HG03280 (cell line): ENCODE data around the gene TSHZ2.
"Not testable (repeated sequence)": the region's sequence is repeated elsewhere in the genome, so short reads cannot be mapped to it uniquely, and the experiment has no call there.

Source experiments
- ATAC-seq: cut with Tn5 transposase; IDR thresholded peaks from one replicate; pipeline ENCODE4 v1.9.1; 2021; ENCODE audit warnings: mild to moderate bottlenecking, moderate library complexity; ENCODE audit not compliant: unreplicated experiment

Gene TSHZ2

DNA sequence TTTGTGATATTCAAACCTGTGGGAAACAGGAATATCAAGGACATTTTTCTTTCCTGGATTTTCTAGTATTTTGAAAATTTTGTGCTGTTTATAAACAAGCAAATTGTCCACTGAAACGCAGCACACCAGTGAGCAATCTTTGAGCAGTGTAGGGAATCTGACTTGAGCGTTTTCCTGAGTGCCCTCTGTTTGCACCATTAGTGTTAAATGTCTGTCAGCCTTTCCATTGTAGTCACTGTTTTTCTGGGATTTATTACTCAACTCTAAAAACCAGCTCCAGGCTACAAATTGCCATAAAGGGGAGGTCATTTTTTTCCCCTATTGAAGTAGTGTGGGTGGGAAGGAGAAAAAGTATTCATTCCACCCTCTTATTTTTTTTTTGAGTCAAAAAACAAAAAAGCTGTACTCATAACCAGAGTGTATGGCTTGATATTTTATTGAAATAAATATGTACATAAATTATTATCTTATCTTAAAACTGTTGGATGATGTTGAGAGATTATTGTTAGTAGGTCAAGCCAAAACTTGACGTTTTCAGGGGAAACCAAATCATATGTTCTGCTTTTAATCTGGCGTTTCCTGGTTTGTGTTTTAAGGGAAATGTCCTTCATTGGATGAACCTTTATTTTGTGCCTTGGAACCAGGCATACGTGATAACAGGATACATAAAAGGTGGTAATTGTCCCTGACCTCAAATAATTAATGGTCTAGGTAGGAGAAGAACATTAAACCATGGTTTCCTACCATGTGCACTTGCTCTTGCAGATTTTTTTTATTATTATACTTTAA, 51.8 kb downstream of the TSHZ2 start:
- no peak for ATAC-seq

DNA sequence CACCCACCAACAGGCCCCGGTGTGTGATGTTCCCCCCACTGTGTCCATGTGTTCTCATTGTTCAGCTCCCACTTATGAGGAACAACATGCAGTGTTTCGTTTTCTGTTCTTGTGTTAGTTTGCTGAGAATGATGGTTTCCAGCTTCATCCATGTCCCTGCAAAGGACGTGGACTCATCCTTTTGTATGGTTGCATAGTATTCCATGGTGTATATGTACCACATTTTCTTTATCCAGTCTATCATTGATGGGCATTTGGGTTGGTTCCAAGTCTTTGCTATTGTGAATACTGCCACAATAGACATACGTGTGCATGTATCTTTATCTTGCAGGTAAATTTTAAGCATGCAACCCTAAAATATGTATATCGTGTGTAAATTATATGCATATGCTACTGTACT, 52.5 kb downstream of the TSHZ2 start:
- not testable (repeated sequence) for ATAC-seq

DNA sequence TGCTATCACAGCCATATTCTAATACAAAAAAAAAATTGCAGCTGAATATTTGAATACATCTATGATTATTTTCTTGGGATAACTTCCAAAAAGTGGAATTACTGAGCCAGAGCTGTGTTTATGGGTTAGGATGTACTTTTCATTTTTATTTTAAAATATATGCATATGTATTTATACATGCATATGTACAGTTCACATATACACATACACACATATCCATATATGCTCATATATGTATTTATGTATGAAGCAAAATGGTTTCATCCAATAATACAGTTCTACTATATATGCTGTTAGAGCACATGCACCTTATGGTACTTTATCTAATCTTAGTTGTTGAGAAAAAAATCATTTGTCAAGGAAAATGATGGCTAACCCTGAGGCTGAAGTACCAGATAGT, 54.9 kb downstream of the TSHZ2 start:
- ATAC-seq = no peak

DNA sequence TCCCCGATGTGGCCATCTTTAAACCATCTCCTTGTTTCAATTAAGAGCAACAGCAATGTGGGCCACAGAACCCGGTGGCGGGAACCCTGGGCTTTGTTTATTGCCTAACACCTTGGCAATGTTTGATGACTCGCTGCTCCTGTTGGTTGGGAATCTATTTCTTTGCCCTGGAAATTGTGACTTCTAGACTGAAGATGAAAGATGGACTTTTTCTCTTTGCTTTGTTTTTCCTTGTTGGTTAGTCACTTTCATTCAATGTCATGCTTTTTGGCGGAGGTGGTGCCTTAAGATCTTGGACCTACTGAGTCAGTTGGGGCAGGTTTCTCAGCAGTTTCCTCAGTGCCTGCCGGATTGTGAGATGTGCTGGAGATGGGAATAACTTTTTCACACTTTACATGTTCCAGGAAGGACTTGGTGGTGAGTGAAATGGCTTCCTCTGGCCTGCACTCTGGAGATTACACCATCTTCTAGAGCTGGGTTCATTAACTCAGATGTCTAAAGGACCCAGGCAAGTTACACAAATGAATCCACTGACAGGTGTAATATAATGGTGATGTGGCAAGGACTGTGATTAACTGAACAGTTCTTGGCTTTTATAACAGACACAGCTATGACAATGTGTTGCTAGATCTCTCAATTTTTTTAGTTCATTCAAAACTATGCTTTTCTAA, 56.3 kb downstream of the TSHZ2 start:
- ATAC-seq = no peak

DNA sequence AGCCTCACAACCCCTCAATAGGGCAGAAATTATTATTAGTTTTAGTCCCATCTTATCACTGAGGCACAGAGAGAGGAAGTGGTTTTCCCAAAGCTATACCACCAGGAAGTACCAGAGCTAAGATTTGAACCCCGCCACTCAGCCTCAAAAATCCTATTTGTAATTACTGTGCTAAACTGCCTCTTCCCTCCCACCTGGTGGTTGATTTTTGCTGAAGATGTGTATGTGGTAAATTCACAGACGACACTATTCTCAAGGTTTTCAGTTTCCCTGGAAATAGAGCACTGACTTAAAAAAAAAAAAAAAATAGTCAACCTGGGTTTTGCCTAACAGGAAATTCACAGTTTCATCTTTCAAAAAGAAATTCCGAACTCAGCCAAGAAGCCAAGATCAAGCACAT, 57.9 kb downstream of the TSHZ2 start:
- no peak for ATAC-seq

DNA sequence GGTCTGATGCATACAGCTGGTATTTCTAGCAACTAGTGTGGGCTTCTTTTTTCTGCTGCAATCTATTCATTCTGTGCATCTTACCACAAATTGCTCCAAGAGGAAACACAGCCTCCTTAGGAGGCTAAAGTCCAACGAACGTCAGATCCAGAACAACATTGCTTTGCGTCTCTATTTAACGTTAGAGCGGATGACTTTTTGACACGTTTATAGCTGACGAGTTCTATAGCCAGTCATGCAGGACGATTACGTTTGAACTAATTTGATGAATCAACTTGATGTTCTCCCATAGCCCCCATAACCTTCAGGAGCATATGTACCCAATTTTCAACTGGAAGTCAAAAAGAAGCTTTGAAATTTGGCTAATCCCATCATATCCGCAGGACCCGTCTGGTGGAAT, 59.9 kb downstream of the TSHZ2 start:
- no peak for ATAC-seq

DNA sequence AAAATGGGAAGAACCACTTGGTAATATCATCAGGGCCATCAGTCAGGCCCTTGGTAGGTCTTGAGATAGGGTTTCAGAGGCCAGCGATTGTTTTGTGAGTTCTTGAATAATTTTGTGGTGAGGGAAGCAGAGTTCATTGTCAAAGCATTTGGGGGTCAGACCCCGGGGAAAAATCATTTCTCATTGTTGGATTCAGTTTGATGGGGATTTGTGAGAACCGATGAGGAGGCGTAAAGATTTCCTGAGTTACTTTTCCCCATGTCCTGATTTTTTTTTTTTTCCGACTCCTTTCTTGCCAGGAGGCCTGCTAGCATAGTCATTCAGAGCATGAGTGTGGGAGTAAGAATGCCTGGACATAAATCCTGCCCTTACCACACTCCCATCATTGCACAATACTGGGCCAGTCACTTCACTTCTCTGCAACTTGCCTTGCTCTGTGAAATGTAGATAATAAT, 60.3 kb downstream of the TSHZ2 start:
- ATAC-seq = no peak

DNA sequence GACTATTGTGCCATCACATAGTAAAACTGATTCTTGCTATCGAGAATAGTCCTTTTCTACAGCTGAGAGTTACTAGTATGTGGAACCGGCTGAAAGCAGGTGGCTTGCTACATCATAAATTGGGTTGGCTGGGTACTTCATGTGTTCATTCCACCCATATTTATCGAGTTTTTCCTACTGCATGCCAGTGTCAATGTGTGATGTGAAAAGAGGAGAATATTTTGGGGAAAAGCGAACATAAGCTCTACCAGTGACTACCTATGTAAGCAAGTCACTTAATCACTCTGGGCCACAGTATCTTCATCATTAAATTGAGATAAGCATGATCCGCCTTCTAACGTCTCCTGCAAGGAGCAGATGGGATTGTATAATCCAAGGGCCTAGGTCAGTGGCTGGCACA, 61.0 kb downstream of the TSHZ2 start:
- ATAC-seq = no peak

DNA sequence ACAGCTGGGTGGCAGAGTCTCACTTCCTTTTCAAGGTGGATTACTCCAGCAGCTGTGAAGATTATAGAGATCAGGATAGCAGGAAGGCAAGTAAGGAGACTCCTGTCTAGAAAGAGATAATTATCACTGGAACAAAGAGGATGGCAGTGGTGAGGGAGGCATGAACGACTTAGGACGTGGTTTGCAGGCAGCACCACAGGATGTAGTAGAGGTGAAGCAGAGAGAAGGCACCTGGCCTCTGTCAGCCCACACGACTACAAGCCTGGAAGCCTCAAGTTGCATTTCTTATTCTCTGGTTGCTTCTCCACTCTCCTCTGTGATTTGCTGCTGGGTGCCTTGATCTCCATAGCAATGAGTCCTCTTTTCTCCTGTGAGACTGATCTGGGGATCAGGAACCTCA, 62.7 kb downstream of the TSHZ2 start:
- no peak for ATAC-seq

DNA sequence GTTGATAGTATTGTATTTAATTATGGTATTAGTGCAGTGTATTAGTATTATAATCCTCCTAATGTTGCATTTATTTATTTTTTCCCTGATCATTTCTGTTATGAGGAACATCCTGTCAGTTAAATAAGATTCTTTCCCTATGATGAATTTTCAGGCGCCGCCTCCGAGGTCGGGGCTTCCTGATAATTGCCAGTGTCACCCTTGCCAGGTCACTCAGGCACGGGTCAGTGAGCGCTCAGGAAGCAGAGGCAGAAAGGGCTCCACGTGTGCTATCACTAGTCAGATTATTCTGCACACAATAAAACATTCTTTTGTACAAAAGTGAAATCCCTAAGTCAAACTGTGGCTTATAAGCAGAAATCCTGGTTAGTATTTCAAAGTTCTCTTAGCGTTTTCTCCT, 64.8 kb downstream of the TSHZ2 start:
- ATAC-seq = no peak

DNA sequence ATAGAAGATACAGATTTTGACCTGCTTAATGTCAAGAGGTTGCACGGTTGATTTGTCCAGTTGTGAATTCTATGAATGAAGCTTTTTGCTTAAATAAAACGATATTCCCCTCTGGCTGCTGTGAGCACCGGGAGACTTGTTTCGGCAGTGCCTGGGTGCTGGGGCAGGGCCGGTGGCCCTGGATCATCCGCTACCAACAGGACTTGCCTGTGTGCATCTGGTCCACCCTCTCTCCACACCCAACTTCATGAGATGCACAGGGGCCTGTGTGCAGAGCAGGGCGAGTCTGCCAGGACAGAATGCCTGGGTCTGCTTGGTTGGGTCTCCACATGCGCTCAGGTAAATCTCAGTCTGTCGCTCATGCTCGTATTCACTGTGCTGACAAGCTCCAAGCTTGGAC, 65.5 kb downstream of the TSHZ2 start:
- ATAC-seq = no peak

DNA sequence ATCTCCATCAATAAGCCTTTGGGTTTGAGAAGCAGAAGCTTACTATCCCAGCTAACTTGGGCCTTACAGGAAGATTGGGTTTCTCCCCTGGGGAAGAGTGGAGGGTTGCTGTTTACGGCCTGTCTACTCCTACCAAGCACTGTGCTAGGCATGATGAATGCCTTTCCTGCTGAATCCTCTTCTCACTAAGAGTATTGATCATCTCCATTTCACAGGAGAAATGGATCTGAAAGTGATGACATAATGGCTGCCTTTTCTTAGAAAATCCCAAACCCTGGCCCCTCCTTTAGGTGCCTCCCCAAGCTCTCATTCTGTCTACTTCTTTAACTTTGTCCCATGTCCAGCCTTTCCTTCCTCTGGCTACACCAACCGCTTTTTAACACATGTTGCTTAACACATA, 66.1 kb downstream of the TSHZ2 start:
- ATAC-seq = no peak

DNA sequence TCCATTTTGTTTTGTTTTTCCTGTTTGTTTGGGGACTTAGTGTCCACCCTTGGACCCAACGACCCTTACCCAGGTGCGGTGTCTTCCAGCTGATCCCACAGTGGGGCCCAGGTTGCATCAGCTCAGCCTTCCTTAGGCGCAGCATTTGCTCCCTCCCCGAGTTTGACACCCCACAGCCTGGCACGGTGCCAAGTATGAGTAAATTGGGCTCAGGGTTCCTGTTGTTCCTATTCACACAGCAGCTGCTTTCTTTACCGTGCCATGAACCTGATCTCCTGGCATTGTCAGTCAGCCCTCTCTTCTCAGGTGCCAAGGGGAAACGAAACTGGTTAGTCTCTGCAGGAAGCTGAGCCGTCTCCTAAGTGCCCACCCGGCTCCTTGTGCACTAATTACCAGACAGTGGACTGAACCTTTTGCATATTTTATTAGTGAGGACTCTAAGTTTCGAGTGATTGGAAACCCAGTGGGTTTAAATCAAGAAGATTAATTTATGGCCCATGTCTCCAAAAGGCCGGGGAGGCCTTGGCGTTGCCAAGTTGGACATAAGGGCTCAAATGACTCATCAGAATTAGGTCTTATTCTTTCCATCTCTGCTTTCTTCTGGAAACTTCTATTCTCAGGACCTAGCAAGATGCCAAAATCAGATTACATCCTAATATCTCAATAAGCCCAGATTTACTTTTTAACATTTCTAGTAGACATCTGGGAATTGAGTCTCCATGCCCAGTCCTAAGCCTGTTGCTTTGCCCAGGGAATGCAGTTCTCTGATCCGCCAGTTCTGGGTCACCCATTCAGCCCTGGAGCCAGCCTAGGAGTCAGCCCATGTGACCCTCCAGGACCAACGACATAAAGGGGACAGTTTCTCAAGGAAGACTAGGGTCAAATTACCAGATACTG, 68.8 kb downstream of the TSHZ2 start:
- ATAC-seq = no peak

DNA sequence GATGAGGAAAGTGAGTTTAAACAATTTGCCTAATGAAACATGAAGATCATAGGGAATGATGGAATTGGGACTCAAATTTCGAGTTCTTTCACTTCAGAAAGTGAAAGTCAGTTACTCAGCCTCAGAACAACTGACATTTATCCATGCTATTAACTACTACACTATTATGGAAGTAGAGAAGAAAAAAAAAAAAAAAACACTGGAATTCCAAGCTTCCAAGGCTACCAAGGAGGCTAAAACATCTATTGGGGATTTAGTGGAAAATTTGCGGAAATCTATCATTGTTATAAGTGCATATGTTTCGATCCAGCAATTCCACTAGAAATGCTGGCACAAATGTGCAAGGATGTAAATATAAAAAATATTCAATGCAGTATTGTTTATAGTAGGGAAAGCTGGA, 70.4 kb downstream of the TSHZ2 start:
- ATAC-seq = no peak

DNA sequence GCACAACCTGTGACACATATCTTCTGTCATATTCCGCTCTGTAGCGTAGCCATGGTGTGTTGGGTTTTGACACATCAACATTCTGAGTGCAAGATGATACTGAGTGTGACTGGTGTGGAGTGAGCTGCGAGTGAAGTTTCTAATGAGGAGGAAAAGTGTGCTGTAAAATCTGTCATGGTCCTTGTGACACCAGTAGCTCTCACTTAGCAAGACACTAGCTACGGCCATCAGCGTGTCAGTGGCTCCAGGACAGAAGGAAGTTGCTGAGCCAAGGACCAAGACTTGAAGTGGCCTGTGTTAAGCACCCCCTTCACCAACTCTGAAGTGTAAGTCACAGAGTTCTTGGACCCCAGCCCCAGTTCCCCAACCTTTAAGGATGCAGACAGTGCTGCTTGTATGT, 72.1 kb downstream of the TSHZ2 start:
- no peak for ATAC-seq

DNA sequence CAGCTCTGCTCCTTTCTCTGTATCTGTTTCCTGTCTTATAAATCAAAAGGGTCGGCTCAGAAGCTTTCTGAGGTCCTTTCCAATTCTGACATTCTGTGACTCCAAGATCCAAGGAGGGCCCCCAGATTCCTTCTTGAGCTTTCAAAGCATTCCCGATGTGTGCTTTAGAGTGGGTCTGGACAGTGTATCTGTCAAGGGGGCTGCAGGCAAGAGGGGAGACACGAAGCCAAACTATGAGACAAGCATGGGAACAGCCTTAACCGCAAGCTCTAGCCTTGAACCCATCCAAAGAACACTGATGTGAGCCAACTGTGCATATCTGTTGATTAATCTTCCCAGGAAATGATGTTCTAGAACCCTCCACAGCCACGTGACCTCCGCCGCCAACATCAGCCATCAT, 73.8 kb downstream of the TSHZ2 start:
- ATAC-seq = no peak

DNA sequence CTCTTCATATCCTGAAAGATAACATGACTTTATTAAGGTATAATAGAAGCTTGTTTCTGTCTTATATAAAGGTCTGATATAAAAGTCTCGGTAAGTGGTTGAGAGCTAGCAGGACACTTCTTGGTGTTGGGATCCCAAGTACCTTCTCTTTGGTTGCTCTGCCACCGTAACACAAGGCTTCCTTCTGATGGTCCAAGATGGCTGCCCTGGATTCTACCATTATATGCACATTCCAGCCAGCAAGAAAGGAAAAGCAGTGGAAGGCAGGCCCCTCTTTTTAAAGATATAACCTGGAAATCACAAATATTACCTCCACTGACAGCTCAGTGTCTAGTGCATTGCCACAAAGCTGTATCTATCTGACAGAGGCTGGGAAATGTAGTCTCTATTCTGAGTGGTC, 75.0 kb downstream of the TSHZ2 start:
- no peak for ATAC-seq

DNA sequence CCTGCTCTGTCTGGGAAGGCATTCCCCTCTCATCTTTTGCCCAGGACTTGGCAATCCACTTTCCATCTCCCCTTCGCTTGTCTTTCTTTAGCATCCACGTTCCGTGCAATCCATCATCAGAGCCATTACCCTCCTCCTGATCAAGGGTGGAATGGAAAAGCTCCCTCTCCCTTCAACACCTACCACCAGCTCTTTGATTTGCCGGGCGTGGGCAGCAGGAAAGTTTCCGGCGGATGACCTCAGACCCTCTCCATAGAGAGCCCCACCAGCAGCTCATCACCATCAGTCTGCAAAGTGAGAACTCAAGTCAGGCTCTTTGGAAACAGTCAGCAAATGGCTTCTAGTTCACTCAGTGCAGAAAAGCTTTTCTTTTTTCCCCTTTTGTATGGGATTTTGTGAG, 76.2 kb downstream of the TSHZ2 start:
- ATAC-seq = no peak

DNA sequence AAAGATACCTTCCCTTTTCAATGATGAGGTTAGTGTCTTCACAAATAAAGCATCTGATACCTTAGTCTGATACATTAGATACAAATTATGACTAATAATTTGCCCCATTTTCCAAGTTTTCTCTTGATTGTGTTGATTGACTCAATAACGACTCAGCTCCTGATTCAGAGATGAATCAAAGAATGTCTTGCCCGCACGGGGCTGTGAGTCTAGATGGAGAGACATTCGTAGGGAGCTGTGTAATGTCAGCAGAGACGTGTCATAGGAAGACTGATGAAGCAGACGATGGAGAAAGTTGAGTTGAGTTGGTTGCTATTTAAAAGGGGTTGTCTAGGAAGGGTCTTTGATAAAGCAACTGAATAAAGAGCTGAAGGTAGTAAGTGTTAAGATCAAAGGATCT, 78.2 kb downstream of the TSHZ2 start:
- no peak for ATAC-seq

DNA sequence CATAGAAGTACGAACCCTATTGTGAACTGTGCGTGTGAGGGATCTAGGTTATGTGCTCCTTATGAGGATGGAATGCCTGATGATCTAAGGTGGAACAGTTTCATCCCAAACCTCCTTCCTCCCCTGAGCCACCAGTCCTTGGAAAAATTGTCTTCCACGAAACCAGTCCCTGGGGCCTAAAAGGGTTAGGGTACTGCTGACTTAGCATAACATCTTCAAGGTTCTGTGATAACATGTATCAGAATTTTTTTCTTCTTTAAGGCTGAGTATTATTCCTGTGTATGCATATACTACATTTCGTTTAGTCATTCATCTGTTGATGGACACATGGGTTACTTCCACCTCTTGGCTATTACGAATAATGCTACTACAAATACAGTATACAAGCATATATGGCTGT, 80.2 kb downstream of the TSHZ2 start:
- ATAC-seq = no peak

DNA sequence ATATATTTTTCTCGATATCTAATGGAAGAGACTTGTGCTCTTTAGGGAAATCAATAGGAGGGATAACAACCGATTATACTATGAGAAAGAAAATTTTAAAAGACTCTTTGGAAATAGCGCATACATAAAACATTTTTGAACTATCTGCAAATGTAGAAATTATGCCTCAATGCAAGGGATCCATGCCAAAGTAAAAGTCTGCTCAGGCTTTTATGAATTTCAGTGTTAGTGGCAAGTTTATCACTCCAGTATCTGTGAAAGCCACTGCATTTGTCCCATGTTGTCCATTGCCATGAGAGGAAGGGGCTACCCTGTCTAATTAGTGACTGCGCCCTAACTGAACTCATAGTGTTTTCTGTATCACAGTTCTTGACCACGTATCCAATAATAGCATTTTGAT, 81.4 kb downstream of the TSHZ2 start:
- no peak for ATAC-seq
